Measurements from ENCODE around the gene FBLN2. TPM values are rescaled to one million over a fixed set of nuclear protein-coding genes. Genes with fewer than 3 reads are reported as not detected.
"Not testable (repeated sequence)": the region's sequence is repeated elsewhere in the genome, so short reads cannot be mapped to it uniquely, and the experiment has no call there.

The FBLN2 gene
- total RNA-seq, 4 donors from 2014 or later = 85.9 to 187 (median 117) TPM

DNA sequence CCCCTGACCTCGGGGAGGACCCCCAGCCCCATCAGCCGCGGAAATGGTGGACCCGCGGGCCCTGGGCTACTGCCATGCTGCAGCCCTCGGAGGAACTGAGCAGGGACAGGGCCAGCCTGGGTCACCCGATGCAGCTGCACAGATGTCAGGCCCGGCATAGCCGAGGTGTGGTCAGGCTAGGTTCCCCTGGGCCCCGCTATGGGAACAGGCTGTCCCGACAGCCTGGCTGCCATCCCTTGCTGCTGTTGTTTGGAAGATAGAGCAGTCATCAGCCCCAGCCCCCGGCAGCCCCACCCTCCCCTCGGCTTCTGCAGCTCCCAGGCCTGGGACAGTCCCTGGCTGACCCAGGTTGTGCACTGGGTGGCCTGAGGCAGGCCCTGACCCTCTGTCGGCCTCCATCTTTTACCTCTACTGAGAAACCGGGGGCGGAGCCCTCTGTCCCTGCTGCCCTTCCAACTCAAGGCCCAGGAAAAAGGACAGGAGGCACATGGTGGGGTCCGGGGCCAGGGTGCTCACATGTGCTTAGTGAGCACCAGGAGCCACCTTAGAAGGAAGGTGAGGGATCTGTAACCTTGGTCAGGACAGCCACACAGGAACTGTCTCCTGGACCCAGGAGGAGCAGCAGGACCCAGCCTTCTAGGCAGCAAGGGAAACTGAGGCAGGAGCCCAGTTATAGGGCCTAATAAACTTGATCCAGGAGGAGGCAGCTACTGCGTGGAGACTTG is 31.5 kb upstream of the FBLN2 start:
- H3K9me3 ChIP-seq = no peaks in the 10 kb centered on the region
- peak; percentile 85 for ATAC-seq
- no peak overlapping the region for H3K4me3 ChIP-seq
- no CpG with 5 or more reads among the region's 18 CpGs for WGBS, 2 donors (ENCODE audit: low coverage in 1 of 2)
- H3K36me3 ChIP-seq = no peaks in the 10 kb centered on the region
- TF ChIP-seq POLR2A (IDR thresholded peaks at IDR 0.05) (no peak), POLR2AphosphoS5 (IDR thresholded peaks at IDR 0.05) (no peak), EP300 (IDR thresholded peaks at IDR 0.05) (no peak)
- TF ChIP-seq, protein P1, sequence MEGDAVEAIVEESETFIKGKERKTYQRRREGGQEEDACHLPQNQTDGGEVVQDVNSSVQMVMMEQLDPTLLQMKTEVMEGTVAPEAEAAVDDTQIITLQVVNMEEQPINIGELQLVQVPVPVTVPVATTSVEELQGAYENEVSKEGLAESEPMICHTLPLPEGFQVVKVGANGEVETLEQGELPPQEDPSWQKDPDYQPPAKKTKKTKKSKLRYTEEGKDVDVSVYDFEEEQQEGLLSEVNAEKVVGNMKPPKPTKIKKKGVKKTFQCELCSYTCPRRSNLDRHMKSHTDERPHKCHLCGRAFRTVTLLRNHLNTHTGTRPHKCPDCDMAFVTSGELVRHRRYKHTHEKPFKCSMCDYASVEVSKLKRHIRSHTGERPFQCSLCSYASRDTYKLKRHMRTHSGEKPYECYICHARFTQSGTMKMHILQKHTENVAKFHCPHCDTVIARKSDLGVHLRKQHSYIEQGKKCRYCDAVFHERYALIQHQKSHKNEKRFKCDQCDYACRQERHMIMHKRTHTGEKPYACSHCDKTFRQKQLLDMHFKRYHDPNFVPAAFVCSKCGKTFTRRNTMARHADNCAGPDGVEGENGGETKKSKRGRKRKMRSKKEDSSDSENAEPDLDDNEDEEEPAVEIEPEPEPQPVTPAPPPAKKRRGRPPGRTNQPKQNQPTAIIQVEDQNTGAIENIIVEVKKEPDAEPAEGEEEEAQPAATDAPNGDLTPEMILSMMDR (IDR thresholded peaks at IDR 0.05) = no peak
- peak overlapping the region in 3 of 4 donors; percentile 70 to 71 (median 70) for H3K27ac ChIP-seq
- H3K27me3 ChIP-seq = no peaks in the 10 kb centered on the region
- peaks cover 0 to 43% (median 29%) of the 10 kb centered on the region in 3 donors for H3K4me1 ChIP-seq

DNA sequence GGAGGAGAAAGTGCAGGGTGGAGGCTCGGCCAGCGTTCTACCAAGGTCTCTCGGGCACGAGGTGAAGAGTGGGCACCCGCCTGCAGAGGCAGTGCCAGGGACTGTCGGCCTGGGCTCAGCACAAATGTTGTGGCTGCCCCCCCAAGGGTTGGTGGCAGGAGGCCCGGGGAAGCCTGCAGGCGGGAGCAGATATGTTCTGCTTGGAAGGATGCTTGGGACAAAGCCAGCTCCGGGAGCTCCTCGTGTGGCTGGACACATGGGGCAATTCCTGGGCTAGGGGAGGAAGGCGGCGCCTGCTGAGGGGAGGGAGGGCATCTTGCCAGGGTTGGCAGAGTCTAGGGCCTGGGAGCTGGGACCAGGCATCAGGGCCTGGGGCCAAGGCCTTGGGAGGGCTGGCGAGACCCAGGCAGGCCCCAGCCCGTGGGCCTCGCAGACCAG is 30.4 kb upstream of the FBLN2 start:
- Histone ChIP-seq H3K36me3 (no peaks in the 10 kb centered on the region), H3K27ac (peak overlapping the region in 3 of 4 donors; percentile 66 to 70 (median 70)), H3K4me3 (no peak overlapping the region), H3K4me1 (peaks cover 0 to 43% (median 29%) of the 10 kb centered on the region in 3 donors), H3K9me3 (no peaks in the 10 kb centered on the region), H3K27me3 (no peaks in the 10 kb centered on the region)
- peak; percentile 28 for ATAC-seq
- no peak for TF ChIP-seq POLR2A (IDR thresholded peaks at IDR 0.05)
- TF ChIP-seq POLR2AphosphoS5 (IDR thresholded peaks at IDR 0.05) = no peak
- TF ChIP-seq, protein P1 (IDR thresholded peaks at IDR 0.05) = no peak
- TF ChIP-seq EP300 (IDR thresholded peaks at IDR 0.05) = no peak
- no CpG with 5 or more reads among the region's 15 CpGs for WGBS, 2 donors (ENCODE audit: low coverage in 1 of 2)

DNA sequence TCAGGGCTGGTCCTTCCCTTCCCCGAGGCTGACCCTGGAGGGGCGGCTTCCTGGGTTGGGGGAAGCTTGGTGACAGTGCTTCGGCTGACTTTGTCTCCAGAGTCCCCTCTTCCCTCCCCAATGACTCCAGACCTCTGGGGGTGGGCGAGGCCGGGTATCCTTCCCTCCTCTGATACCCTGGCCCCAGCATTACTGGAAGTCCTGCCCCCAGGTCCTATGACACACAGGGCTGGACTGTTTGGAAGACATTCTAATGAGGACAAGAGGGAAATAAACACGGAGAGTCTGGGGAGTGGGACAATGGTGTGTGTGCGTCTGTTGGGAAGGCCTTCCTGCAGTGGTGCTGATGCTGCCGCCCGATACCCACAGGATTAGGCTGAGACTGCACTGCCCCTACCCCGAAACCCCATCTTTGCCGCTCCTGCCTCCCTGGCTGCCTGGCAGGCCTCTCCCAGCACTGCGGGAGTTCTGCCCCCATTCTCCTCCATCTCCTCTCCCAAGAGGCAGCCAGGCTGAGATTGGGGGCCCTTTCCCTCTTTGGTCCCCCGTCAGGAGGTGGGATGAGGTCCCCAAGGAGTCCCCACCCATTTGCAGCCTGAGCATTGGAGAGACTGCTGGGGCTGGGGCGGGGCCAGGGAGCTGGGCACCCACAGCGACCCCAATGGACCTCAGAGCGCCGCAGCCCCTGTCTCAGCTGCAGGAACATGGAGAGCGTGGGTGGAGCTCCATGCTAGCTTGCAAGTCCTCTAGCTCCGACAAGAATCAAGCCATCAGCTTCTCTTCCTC is 29.7 kb upstream of the FBLN2 start:
- Histone ChIP-seq H3K4me1 (peaks cover 0 to 43% (median 29%) of the 10 kb centered on the region in 3 donors), H3K27ac (peak overlapping the region in 3 of 4 donors; percentile 66 to 70 (median 70))
- no peak for ATAC-seq

DNA sequence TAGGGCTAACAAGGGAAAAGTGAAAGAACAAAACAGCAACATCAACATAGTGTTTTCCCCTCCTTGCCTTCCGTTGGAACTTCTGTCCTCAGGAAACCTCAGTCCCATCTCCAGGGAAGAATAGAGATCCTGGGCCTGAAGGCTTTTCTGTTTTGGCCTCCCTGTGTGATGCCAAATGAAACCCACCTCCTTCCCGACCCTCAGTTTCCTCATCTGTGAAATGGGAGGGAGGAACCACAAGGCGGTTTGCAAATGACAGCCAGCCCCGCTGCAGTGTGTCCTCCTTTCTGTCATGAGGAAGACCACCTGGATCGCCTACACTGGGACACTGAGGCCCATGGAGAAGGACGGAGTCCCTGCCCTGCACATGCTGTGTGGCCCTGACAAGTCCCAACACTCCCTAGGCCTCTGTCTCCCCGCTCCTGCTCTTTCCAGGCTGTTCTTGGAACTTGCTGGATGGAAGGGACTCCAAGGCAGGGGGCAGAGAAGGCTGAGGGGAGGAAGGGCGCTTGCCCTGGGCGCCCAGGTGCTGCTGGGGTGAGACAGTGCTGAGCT is 28.5 kb upstream of the FBLN2 start:
- ATAC-seq = no peak
- 57 to 76% methylated on average over 1 to 2 of the region's 9 CpGs for WGBS, 2 donors (ENCODE audit: low coverage in 1 of 2)
- Histone ChIP-seq H3K36me3 (no peaks in the 10 kb centered on the region), H3K27me3 (no peaks in the 10 kb centered on the region), H3K9me3 (no peaks in the 10 kb centered on the region), H3K4me3 (no peak overlapping the region), H3K4me1 (peaks cover 0 to 45% (median 29%) of the 10 kb centered on the region in 3 donors), H3K27ac (no peak overlapping the region)
- TF ChIP-seq POLR2A (IDR thresholded peaks at IDR 0.05) = no peak
- no peak for TF ChIP-seq EP300 (IDR thresholded peaks at IDR 0.05)
- TF ChIP-seq POLR2AphosphoS5 (IDR thresholded peaks at IDR 0.05) = no peak
- TF ChIP-seq, protein P1 (IDR thresholded peaks at IDR 0.05) = no peak

More for the DNA sequence above, 29.7 kb upstream of the FBLN2 start:
- no peak for TF ChIP-seq POLR2AphosphoS5 (IDR thresholded peaks at IDR 0.05)
- Histone ChIP-seq H3K9me3 (no peaks in the 10 kb centered on the region), H3K27me3 (no peaks in the 10 kb centered on the region), H3K4me3 (no peak overlapping the region), H3K36me3 (no peaks in the 10 kb centered on the region)
- no CpG with 5 or more reads among the region's 19 CpGs for WGBS, 2 donors (ENCODE audit: low coverage in 1 of 2)

DNA sequence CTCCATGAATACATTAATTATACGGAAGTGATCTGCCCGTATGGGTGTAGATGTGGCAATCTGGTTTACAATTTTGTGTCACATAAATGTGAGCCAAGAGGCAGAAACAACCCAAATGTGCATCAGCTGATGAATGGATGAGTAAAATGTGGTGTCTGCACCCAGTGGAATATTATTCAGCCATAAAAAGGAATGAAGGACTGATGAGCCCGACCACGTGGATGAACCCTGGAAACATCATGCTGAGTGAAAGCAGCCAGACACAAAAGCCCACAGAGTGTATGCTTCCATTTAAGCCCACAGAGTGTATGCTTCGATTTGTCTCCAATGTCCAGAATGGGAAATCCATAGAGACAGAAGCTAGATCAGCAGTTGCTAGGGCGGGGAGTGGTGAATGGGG is 27.6 kb upstream of the FBLN2 start:
- Histone ChIP-seq H3K36me3 (no peaks in the 10 kb centered on the region), H3K4me3 (no peak overlapping the region), H3K9me3 (no peaks in the 10 kb centered on the region), H3K4me1 (peaks cover 0 to 44% (median 32%) of the 10 kb centered on the region in 3 donors), H3K27ac (no peak overlapping the region), H3K27me3 (peaks cover under 1% of the 10 kb centered on the region)
- TF ChIP-seq EP300 (IDR thresholded peaks at IDR 0.05) (no peak), POLR2AphosphoS5 (IDR thresholded peaks at IDR 0.05) (no peak), POLR2A (IDR thresholded peaks at IDR 0.05) (no peak)
- TF ChIP-seq, protein P1 (IDR thresholded peaks at IDR 0.05) = no peak
- WGBS, 2 donors (ENCODE audit: low coverage in 1 of 2) = 60% methylated on average over 5 to 6 of the region's 6 CpGs
- no peak for ATAC-seq

DNA sequence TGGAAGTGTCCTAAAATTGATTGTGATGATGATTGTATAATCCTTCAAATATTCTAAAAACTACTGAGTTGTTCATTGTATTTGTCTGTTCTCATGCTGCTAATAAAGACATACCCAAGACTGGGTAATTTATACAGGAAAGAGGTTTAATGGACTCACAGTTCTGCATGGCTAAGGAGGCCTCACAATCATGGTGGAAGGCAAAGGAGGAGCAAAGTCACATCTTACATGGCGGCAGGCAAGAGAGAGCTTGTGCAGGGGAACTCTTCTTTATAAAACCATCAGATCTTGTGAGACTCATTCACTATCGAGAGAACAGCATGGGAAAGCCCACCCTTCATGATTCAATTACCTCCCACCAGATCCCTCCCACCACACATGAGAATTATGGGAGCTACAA is 27.2 kb upstream of the FBLN2 start:
- WGBS, 2 donors (ENCODE audit: low coverage in 1 of 2) = 89 to 100% methylated on average over 1 to 2 of the region's 2 CpGs
- H3K27ac ChIP-seq, H3K9me3 ChIP-seq, H3K36me3 ChIP-seq, H3K27me3 ChIP-seq, ATAC-seq, H3K4me3 ChIP-seq: not testable (repeated sequence)
- peaks cover 0 to 44% (median 32%) of the 10 kb centered on the region in 3 donors for H3K4me1 ChIP-seq

Measured in gastroesophageal sphincter (tissue), 4 donors.